Measurements from ENCODE around the gene ADAM12. TPM values are rescaled to one million over a fixed set of nuclear protein-coding genes. Genes with fewer than 3 reads are reported as not detected.

ADAM12 gene
- polyA plus RNA-seq, 3 donors, result 0.05 TPM; not detected in 2

GRCh38 chr10:126430512-126430911, 42.2 kb upstream of the ADAM12 start:
- H3K27me3 ChIP-seq (ENCODE audit: control insufficient read depth in 2 of 2, insufficient read depth in 2 of 2, low read length in 2 of 2), result no peaks in the 10 kb centered on the region
- H3K9ac ChIP-seq (ENCODE audit: insufficient read depth, low read length, poor library complexity, severe bottlenecking), result no peak overlapping the region
- intact Hi-C loops (cut with micrococcal nuclease), result no loop called here
- H3K4me2 ChIP-seq (replicated peaks; ENCODE audit: extremely low read depth, low read length, poor library complexity, severe bottlenecking), result no peak overlapping the region
- H3K9me3 ChIP-seq (replicated peaks in 1 of 2; ENCODE audit: control insufficient read depth in 1 of 2, insufficient read depth in 1 of 2, low read length in 2 of 2), result peaks cover 0 to 6% of the 10 kb centered on the region in 2 donors
- WGBS (ENCODE audit: insufficient coverage), result 100% methylated on average over 1 of the region's 2 CpGs
- no peaks in the 10 kb centered on the region for H3K79me2 ChIP-seq (ENCODE audit: insufficient read depth, low read length)
- Mint-ChIP-seq H3K4me1 (no peaks in the 10 kb centered on the region), H3K27ac (no peak overlapping the region), H3K27me3 (ENCODE audit: low read depth in 3 of 3) (peaks cover 0 to 1% (median 0%) of the 10 kb centered on the region in 3 donors), H3K36me3 (no peaks in the 10 kb centered on the region), H3K4me3 (no peak overlapping the region), H3K9me3 (peaks cover 0 to 13% (median 3%) of the 10 kb centered on the region in 7 donors)
- no peak overlapping the region for H3K4me3 ChIP-seq (replicated peaks in 1 of 3; ENCODE audit: low read depth in 2 of 3, low read length in 3 of 3)
- H2AFZ ChIP-seq (ENCODE audit: insufficient read depth, low read depth, low read length, poor library complexity, severe bottlenecking), result no peak overlapping the region
- no peak for DNase-seq
- no peak overlapping the region for H3K27ac ChIP-seq (ENCODE audit: low read depth in 1 of 2, low read length in 2 of 2)
- no peak for TF ChIP-seq CTCF (IDR thresholded peaks at IDR 0.05)
- H3K4me1 ChIP-seq (ENCODE audit: control insufficient read depth in 1 of 2, insufficient read depth in 2 of 2, low read length in 2 of 2), result no peaks in the 10 kb centered on the region
- H4K20me1 ChIP-seq (ENCODE audit: insufficient read depth, low read length), result no peaks in the 10 kb centered on the region
- H3K36me3 ChIP-seq (replicated peaks in 1 of 2; ENCODE audit: control insufficient read depth in 1 of 2, insufficient read depth in 2 of 2, low read length in 2 of 2), result no peaks in the 10 kb centered on the region

- H3K4me2 ChIP-seq (replicated peaks; ENCODE audit: extremely low read depth, low read length, poor library complexity, severe bottlenecking), result no peak overlapping the region
- no peaks in the 10 kb centered on the region for H3K79me2 ChIP-seq (ENCODE audit: insufficient read depth, low read length)
- DNase-seq, result no peak
- H3K27ac ChIP-seq (ENCODE audit: low read depth in 1 of 2, low read length in 2 of 2), result no peak overlapping the region
- H2AFZ ChIP-seq (ENCODE audit: insufficient read depth, low read depth, low read length, poor library complexity, severe bottlenecking), result no peak overlapping the region
- H3K9me3 ChIP-seq (replicated peaks in 1 of 2; ENCODE audit: control insufficient read depth in 1 of 2, insufficient read depth in 1 of 2, low read length in 2 of 2), result peaks cover 1 to 8% of the 10 kb centered on the region in 2 donors
- no peaks in the 10 kb centered on the region for H3K27me3 ChIP-seq (ENCODE audit: control insufficient read depth in 2 of 2, insufficient read depth in 2 of 2, low read length in 2 of 2)
- H4K20me1 ChIP-seq (ENCODE audit: insufficient read depth, low read length), result no peaks in the 10 kb centered on the region
- H3K36me3 Mint-ChIP-seq, result no peaks in the 10 kb centered on the region
- no peak overlapping the region for H3K27ac Mint-ChIP-seq
- no peaks in the 10 kb centered on the region for H3K4me1 ChIP-seq (ENCODE audit: control insufficient read depth in 1 of 2, insufficient read depth in 2 of 2, low read length in 2 of 2)
- WGBS (ENCODE audit: insufficient coverage), result 97% methylated on average over 4 of the region's 4 CpGs
- peaks cover 0 to 13% (median 5%) of the 10 kb centered on the region in 7 donors for H3K9me3 Mint-ChIP-seq
- H3K4me3 ChIP-seq (replicated peaks in 1 of 3; ENCODE audit: low read depth in 2 of 3, low read length in 3 of 3), result no peak overlapping the region
- intact Hi-C loops (cut with micrococcal nuclease), result no loop called here
- H3K36me3 ChIP-seq (replicated peaks in 1 of 2; ENCODE audit: control insufficient read depth in 1 of 2, insufficient read depth in 2 of 2, low read length in 2 of 2), result no peaks in the 10 kb centered on the region
- no peak for TF ChIP-seq CTCF (IDR thresholded peaks at IDR 0.05)
- H3K9ac ChIP-seq (ENCODE audit: insufficient read depth, low read length, poor library complexity, severe bottlenecking), result no peak overlapping the region
- no peak overlapping the region for H3K4me3 Mint-ChIP-seq
- no peaks in the 10 kb centered on the region for H3K4me1 Mint-ChIP-seq
- H3K27me3 Mint-ChIP-seq (ENCODE audit: low read depth in 3 of 3), result peaks cover 0 to 1% (median 1%) of the 10 kb centered on the region in 3 donors
Measured at GRCh38 chr10:126429275-126429674, 41.0 kb upstream of the ADAM12 start.
